GM12878 (cell line): ENCODE results near the gene BFSP2. TPM values are rescaled to one million over a fixed set of nuclear protein-coding genes. Genes with fewer than 3 reads are reported as not detected.

Source experiments
- ATAC-seq: fragments of 200-7000 bp; cut with Tn5 transposase; 3 replicates; pipeline ENCODE4 v1.9.1; 2020; ENCODE audit warnings: mild to moderate bottlenecking, moderate library complexity
- BruUV-seq: library from RNA; stranded (reverse); fragments of 400-500 nt; replicated peaks from 2 replicates; lab custom pipeline; 2021; lab: Mats Ljungman, UMichigan
- CTCF ChIA-PET: fragments of 300-600 bp; sonication (Branson Sonifier 250); formaldehyde crosslinking; extraction: SDS; loops from one replicate; lab custom pipeline; 2021; ENCODE audit warnings: inconsistent platforms; lab: Yijun Ruan, JAX
- POLR2A ChIA-PET: fragments of 350-600 bp; formaldehyde crosslinking; extraction: SDS; loops from one replicate; lab custom pipeline; 2021; ENCODE audit warnings: inconsistent platforms; lab: Charles Lee
- RAD21 ChIA-PET: fragments of 300-600 bp; sonication (Branson Sonifier 250); formaldehyde crosslinking; loops from one replicate; lab custom pipeline; 2023; ENCODE audit warnings: antibody characterized with exemption; ENCODE audit not compliant: unreplicated experiment; lab: Charles Lee
- SMC1A ChIA-PET: fragments of 300-600 bp; sonication (Branson Sonifier 250); formaldehyde crosslinking; loops from one replicate; lab custom pipeline; 2023; ENCODE audit not compliant: unreplicated experiment, uncharacterized antibody; lab: Charles Lee
- DNase-seq: peaks from one replicate; pipeline ENCODE4 v3.0.0-alpha.2; 2011; ENCODE audit warnings: low read depth, low spot score
- FAIRE-seq: peaks from 3 replicates; lab custom pipeline; 2011; peaks lifted over from hg19 to GRCh38; lab: Jason Lieb, UNC
- H2AFZ ChIP-seq: 2 replicates; pipeline ENCODE4 v1.6.0; 2011; ENCODE audit warnings: low read depth, low read length, control low read depth; ENCODE audit not compliant: control insufficient read depth
- H3K27ac ChIP-seq: 2 replicates; pipeline ENCODE4 v1.5.1; 2011; ENCODE audit warnings: control low read depth; ENCODE audit not compliant: control insufficient read depth, insufficient read depth
- H3K27me3 ChIP-seq, 2 experiments: replicated peaks in 1 of 2; 2 replicates each; pipeline versions ENCODE4 v1.6.0 to v1.6.1; 2011; ENCODE audit warnings: low read length in 1 of 2; ENCODE audit not compliant: control insufficient read depth in 2 of 2, insufficient read depth in 2 of 2
- H3K36me3 ChIP-seq, 2 experiments: 2 replicates each; pipeline ENCODE4 v1.5.1; 2011; ENCODE audit warnings: low read length in 1 of 2; ENCODE audit not compliant: control insufficient read depth in 2 of 2, insufficient read depth in 2 of 2
- H3K4me1 ChIP-seq: 2 replicates; pipeline ENCODE4 v1.6.1; 2011; ENCODE audit warnings: mild to moderate bottlenecking, low read length, moderate library complexity, mixed read lengths; ENCODE audit not compliant: control insufficient read depth, insufficient read depth
- H3K4me2 ChIP-seq: 2 replicates; pipeline ENCODE4 v1.6.0; 2011; ENCODE audit warnings: control low read depth; ENCODE audit not compliant: control insufficient read depth, insufficient read depth
- H3K4me3 ChIP-seq: fragments of 200-600 bp; sonication (generic); 2 replicates; pipeline ENCODE4 v1.5.1; 2016
- H3K79me2 ChIP-seq: 2 replicates; pipeline ENCODE4 v1.6.0; 2011; ENCODE audit warnings: low read length; ENCODE audit not compliant: control insufficient read depth, insufficient read depth
- H3K9ac ChIP-seq: 2 replicates; pipeline ENCODE4 v1.8.0; 2011; ENCODE audit warnings: low read length, control low read depth, mixed read lengths; ENCODE audit not compliant: control insufficient read depth, insufficient read depth
- H3K9me3 ChIP-seq: replicated peaks from 3 replicates; pipeline ENCODE4 v1.5.1; 2011; ENCODE audit warnings: mild to moderate bottlenecking, low read length; ENCODE audit not compliant: control insufficient read depth, insufficient read depth
- H4K20me1 ChIP-seq: 2 replicates; pipeline ENCODE4 v1.6.0; 2011; ENCODE audit not compliant: control insufficient read depth, insufficient read depth
- CEBPB ChIP-seq, 2 experiments: fragments of 150-350 bp in 1 of 2; IDR thresholded peaks; 2 replicates each; pipeline ENCODE4 v1.6.1; 2012 to 2014; ENCODE audit warnings: low read depth in 2 of 2, low read length in 2 of 2, borderline replicate concordance in 1 of 2, inconsistent platforms in 1 of 2
- CREM ChIP-seq: IDR thresholded peaks from 2 replicates; pipeline ENCODE4 v1.6.1; 2014; ENCODE audit warnings: antibody characterized with exemption, low read depth
- FOXK2 ChIP-seq: fragments of 450-650 bp; IDR thresholded peaks from 2 replicates; pipeline ENCODE4 v1.6.1; 2017; ENCODE audit warnings: mild to moderate bottlenecking, moderate library complexity
- FOXM1 ChIP-seq: IDR thresholded peaks from 2 replicates; pipeline ENCODE4 v1.6.1; 2012; ENCODE audit warnings: low read depth, mild to moderate bottlenecking, inconsistent platforms, low read length, moderate library complexity
- HCFC1 ChIP-seq: fragments of 150-350 bp; IDR thresholded peaks from 2 replicates; pipeline ENCODE4 v1.6.1; 2014; ENCODE audit warnings: low read length
- KDM1A ChIP-seq: fragments of 200-600 bp; sonication (generic); IDR thresholded peaks from 2 replicates; pipeline ENCODE4 v1.6.1; 2016; ENCODE audit warnings: borderline replicate concordance
- MTA3 ChIP-seq: IDR thresholded peaks from 2 replicates; pipeline ENCODE4 v1.6.1; 2012; ENCODE audit warnings: low read length, inconsistent platforms, borderline replicate concordance
- POLR2AphosphoS2 ChIP-seq: IDR thresholded peaks from 2 replicates; pipeline ENCODE4 v1.6.1; 2011; ENCODE audit warnings: low read depth, mild to moderate bottlenecking, low read length, improper control_type of control experiment, moderate library complexity
- RELA ChIP-seq: fragments of 450-650 bp; IDR thresholded peaks from 2 replicates; pipeline ENCODE4 v1.8.0; 2014; ENCODE audit warnings: borderline replicate concordance; ENCODE audit not compliant: partially characterized antibody
- SMAD1 ChIP-seq: fragments of 450-650 bp; IDR thresholded peaks from 2 replicates; pipeline ENCODE4 v1.6.1; 2018; ENCODE audit warnings: mild to moderate bottlenecking, low read depth; ENCODE audit not compliant: partially characterized antibody
- SMAD5 ChIP-seq: IDR thresholded peaks from 2 replicates; pipeline ENCODE4 v1.6.1; 2016; ENCODE audit warnings: antibody characterized with exemption, low read depth
- SREBF2 ChIP-seq: IDR thresholded peaks from 2 replicates; pipeline ENCODE4 v1.6.1; 2012; ENCODE audit warnings: mild to moderate bottlenecking, low read length
- STAT3 ChIP-seq: IDR thresholded peaks from 2 replicates; pipeline ENCODE4 v1.6.1; 2011; ENCODE audit warnings: low read depth, low read length, improper control_type of control experiment
- ZNF24 ChIP-seq: fragments of 450-650 bp; IDR thresholded peaks from 2 replicates; pipeline ENCODE4 v1.6.1; 2017; ENCODE audit warnings: antibody characterized with exemption, mild to moderate bottlenecking
- WGBS: methylation state at CpG from one replicate; pipeline ENCODE4 v1.1.6; 2016; ENCODE audit warnings: low lambda C conversion rate; ENCODE audit not compliant: insufficient replicate concordance, insufficient coverage; ENCODE audit errors: missing lambda C conversion rate; 5-methylcytosine and 5-hydroxymethylcytosine counted together
- in situ Hi-C: fragments of 300-500 bp; cut with MboI; formaldehyde crosslinking; loops from 9 replicates; pipeline ENCODE4 v1.14.3; 2018; ENCODE audit warnings: mixed read lengths
- intact Hi-C: fragments of 100-400 bp; cut with micrococcal nuclease; formaldehyde crosslinking; loops from one replicate; pipeline ENCODE4 v1.14.2; 2022; ENCODE audit not compliant: unreplicated experiment
- polyA plus RNA-seq, 11 experiments: library from polyadenylated mRNA; depleted of rRNA in 4 of 11; unstranded in 6 of 11; stranded (reverse) in 5 of 11; fragments of >200 nt; fragmentation: Nextera tagmentation in 4 of 11; fragmentation: Illumina TruSeq in 1 of 11; extraction: Ambion mirVana in 4 of 11; extraction: Trizol in 1 of 11; gene quantifications; 1 replicate in 1 of 11; 2 replicates in 10 of 11; pipeline versions ENCODE4 v1.2.1 to v1.2.3, GENCODE V29; 2011 to 2016; ENCODE audit warnings: inconsistent platforms in 2 of 11, missing spikeins in 2 of 11, low read depth in 1 of 11
- total RNA-seq, 4 experiments: library from RNA; depleted of rRNA in 3 of 4; stranded (reverse); fragments of >200 nt in 3 of 4; fragmentation: Illumina TruSeq in 1 of 4; extraction: Trizol in 1 of 4; gene quantifications; 2 replicates each; pipeline versions ENCODE4 v1.2.1 to v1.2.3, GENCODE V29; 2013 to 2021
- TF ChIP-seq, protein P1 (sequence below): IDR thresholded peaks from 2 replicates; pipeline ENCODE4 v1.6.1; 2011; ENCODE audit warnings: low read depth, mild to moderate bottlenecking, low read length, moderate library complexity, borderline replicate concordance; ENCODE audit errors: extremely low read depth
- TF ChIP-seq, protein P2 (sequence below): IDR thresholded peaks from 2 replicates; pipeline ENCODE4 v1.6.1; 2011; ENCODE audit warnings: borderline replicate concordance, low read depth, mild to moderate bottlenecking, moderate library complexity, mixed read lengths, low read length; ENCODE audit not compliant: insufficient read depth; ENCODE audit errors: extremely low read length
- TF ChIP-seq, protein P3 (sequence below): IDR thresholded peaks from 2 replicates; pipeline ENCODE4 v1.6.1; 2012; ENCODE audit warnings: low read depth, low read length, improper control_type of control experiment

BFSP2 gene
- total and polyA plus RNA-seq, 10 of the 15 experiments (the other 5 are each of a cell fraction or from before 2014, with no cell fraction given), result 1.5 to 20.4 (median 7.3) TPM

DNA sequence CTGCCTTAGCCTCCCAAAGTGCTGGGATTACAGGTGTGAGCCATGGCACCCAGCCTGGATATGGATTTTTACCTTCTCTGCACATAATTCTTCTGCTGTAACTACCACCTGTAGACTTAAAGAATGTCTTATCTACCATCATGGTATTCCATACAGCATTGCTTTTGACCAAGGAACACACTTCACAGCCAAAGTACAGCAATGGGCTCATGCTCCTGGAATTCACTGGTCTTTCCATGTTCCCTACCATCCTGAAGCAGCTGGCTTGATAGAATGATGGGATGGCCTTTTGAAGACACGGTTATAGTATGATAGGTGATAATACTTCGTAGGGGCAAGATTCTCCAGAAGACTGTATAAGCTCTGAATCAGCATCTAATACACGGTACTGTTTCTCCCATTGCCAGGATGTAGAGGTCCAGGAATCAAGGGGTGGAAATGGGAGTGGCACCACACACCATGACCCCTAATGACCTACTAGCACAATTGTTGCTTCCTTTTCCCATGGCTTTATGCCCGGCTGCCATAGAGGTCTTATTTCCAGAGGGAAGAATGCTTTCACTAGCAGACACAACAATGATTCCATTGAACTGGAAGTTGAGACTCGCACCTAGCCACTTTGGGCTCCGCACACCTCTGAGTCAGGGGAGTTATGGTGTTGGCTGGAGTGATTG lies 112.7 kb downstream of the BFSP2 start:
- Histone ChIP-seq H3K4me2 (no peak overlapping the region), H3K9me3 (no peaks in the 10 kb centered on the region), H3K4me1 (no peaks in the 10 kb centered on the region), H3K27me3 (no peaks in the 10 kb centered on the region), H3K9ac (no peak overlapping the region), H3K27ac (no peak overlapping the region), H2AFZ (no peak overlapping the region), H3K36me3 (no peaks in the 10 kb centered on the region), H4K20me1 (no peaks in the 10 kb centered on the region), H3K4me3 (no peak overlapping the region), H3K79me2 (no peaks in the 10 kb centered on the region)
- 84% methylated on average over 6 of the region's 6 CpGs for WGBS
- ATAC-seq (no peak), DNase-seq (no peak), FAIRE-seq (no peak)
- ChIA-PET SMC1A (interaction anchor here (1.0 kb wide), 1 partner anchor 49 kb away, joined by 3 read pairs; no protein-coding TSS in a partner anchor), RAD21 (no interaction called here), CTCF (no interaction called here), POLR2A (no interaction called here)
- TF ChIP-seq SMAD5 (no peak), KDM1A (no peak), FOXK2 (no peak), FOXM1 (no peak), MTA3 (no peak), RELA (no peak), CEBPB (IDR thresholded peaks at IDR 0.05; ENCODE audit: borderline replicate concordance in 1 of 2, low read depth in 2 of 2, low read length in 2 of 2) (no peak), POLR2AphosphoS2 (no peak), ZNF24 (no peak), HCFC1 (no peak), SREBF2 (no peak), STAT3 (no peak), CREM (no peak), SMAD1 (no peak)
- TF ChIP-seq, protein P1, sequence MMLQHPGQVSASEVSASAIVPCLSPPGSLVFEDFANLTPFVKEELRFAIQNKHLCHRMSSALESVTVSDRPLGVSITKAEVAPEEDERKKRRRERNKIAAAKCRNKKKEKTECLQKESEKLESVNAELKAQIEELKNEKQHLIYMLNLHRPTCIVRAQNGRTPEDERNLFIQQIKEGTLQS, result no peak
- TF ChIP-seq, protein P2, sequence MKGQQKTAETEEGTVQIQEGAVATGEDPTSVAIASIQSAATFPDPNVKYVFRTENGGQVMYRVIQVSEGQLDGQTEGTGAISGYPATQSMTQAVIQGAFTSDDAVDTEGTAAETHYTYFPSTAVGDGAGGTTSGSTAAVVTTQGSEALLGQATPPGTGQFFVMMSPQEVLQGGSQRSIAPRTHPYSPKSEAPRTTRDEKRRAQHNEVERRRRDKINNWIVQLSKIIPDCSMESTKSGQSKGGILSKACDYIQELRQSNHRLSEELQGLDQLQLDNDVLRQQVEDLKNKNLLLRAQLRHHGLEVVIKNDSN, result no peak
- TF ChIP-seq, protein P3, sequence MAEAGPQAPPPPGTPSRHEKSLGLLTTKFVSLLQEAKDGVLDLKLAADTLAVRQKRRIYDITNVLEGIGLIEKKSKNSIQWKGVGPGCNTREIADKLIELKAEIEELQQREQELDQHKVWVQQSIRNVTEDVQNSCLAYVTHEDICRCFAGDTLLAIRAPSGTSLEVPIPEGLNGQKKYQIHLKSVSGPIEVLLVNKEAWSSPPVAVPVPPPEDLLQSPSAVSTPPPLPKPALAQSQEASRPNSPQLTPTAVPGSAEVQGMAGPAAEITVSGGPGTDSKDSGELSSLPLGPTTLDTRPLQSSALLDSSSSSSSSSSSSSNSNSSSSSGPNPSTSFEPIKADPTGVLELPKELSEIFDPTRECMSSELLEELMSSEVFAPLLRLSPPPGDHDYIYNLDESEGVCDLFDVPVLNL, result no peak
- BruUV-seq, result no TSS peak
- in situ Hi-C loops (no loop called here), intact Hi-C loops (no loop called here)
